GM20000 (cell line): ENCODE measurements around the gene ARFGEF3.
A peak's percentile ranks its signal among the peaks of the same experiment; 100 is the strongest.
"Not testable (repeated sequence)": the region's sequence is repeated elsewhere in the genome, so short reads cannot be mapped to it uniquely, and the experiment has no call there.

Source experiments
- DNase-seq: peaks from one replicate; pipeline ENCODE4 v3.0.0; 2012; ENCODE audit warnings: low spot score
- CTCF ChIP-seq: IDR thresholded peaks from 2 replicates; pipeline ENCODE4 v1.5.1; 2012; ENCODE audit warnings: mild to moderate bottlenecking, control low read depth; ENCODE audit errors: extremely low read depth, missing control alignments

The ARFGEF3 gene

GRCh38 chr6:138277835-138278234, 116.1 kb downstream of the ARFGEF3 start:
- no peak for DNase-seq
- TF ChIP-seq CTCF: no peak

- DNase-seq: no peak
These were observed 116.6 kb downstream of the ARFGEF3 start for GRCh38 chr6:138278326-138278725.

GRCh38 chr6:138285800-138286199, 124.1 kb downstream of the ARFGEF3 start:
- no peak for TF ChIP-seq CTCF
- no peak for DNase-seq

More at GRCh38 chr6:138278326-138278725, 116.6 kb downstream of the ARFGEF3 start:
- no peak for TF ChIP-seq CTCF

GRCh38 chr6:138286698-138287097, 125.0 kb downstream of the ARFGEF3 start:
- no peak for TF ChIP-seq CTCF
- DNase-seq: no peak

- peak; percentile 72 for TF ChIP-seq CTCF
- DNase-seq: peak; percentile 69
These were observed 125.6 kb downstream of the ARFGEF3 start for GRCh38 chr6:138287144-138287955.

GRCh38 chr6:138288428-138289085, 126.8 kb downstream of the ARFGEF3 start:
- DNase-seq: not testable (repeated sequence)

- no peak for TF ChIP-seq CTCF
- peak; percentile 51 for DNase-seq
These were observed 128.0 kb downstream of the ARFGEF3 start for GRCh38 chr6:138289739-138290138.

GRCh38 chr6:138290423-138290962, 128.8 kb downstream of the ARFGEF3 start:
- no peak for DNase-seq
- no peak for TF ChIP-seq CTCF
